ENCODE results near the gene C1orf115.

DNA sequence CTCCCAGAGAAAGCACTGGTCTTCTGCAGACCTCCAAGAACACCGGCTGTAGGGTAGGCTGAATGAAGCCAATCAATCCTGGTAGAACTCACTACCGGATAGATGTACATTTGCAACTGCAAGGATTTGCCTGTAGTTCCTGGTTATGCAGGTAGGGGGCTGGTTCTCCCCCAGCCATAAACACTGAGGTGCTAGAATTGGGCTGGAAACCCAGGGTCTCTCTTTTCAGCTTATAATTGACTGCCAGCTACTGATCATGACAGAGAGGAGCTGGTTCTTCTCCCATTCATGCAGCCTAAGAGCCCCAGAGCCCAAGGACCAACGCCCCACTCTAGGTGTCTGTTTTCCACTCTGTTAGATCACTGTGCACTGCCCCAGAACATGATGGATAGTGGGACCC, 36.5 kb downstream of the C1orf115 start:
- TF ChIP-seq POLR2A (IDR thresholded peaks at IDR 0.05; ENCODE audit: low read length) (no peak), GATA1 (IDR thresholded peaks at IDR 0.05; ENCODE audit: low read depth, low read length) (no peak)

All from erythroblast (primary cell).